GM03348 (cell line): ENCODE data around the gene FIGN.

ENCODE experiments used
- DNase-seq: peaks from one replicate; pipeline ENCODE4 v3.0.0; 2012; ENCODE audit warnings: low spot score

Gene FIGN

DNA sequence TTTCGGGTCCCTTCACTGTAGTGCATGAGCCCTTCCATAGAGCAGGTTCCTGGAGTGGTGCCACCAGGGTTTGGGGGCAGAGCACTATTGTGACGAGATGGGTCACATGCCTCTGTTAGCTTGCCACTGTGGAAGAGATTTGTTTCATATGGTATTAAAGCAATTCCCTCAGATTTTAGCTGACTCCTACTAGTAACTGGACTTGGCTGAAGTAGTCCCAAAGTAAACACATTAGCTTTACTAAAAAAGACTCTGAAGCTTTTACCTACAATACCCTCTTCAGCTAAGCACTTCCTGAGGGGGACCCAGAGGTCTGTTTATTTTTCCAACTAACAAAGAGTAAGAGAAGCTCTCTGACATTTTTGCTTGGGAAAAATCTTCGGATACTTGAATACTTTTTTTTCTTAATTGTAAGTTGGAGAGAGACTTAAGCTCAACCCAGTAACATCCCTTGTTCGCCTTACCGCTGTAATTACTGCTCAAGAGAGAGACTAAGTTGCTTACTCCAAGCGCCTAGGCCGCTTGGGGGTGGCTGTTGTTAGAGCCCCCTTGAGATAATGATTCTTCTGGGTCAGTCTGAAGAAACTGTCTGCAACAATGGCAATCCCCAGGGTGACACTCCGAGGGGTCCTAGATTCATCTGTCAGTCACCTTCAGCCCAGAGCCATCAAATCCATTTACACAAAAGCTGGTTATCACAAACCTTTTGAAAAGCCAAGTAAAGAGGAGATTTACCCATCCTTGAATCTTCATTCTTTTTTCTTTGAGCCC, 177.4 kb downstream of the FIGN start:
- DNase-seq = no peak

DNA sequence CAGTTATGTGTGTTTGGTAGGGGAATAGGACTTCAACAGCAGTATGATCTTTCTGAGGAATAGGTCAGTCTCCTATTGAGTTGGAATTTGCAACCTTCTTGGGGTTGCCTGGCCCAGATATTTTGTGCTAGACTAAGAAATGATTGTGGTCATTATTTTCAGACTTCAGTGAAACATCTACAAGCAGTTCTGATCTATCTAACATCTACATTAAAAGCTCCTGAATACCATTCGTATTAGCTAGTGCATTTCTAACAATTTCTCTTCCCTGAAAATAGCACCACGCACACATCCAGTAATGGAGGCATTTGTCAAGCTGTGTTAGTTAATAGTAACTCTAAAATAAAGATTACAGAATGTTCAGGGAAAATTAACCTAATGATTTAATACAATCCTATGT, 179.3 kb downstream of the FIGN start:
- DNase-seq = no peak

DNA sequence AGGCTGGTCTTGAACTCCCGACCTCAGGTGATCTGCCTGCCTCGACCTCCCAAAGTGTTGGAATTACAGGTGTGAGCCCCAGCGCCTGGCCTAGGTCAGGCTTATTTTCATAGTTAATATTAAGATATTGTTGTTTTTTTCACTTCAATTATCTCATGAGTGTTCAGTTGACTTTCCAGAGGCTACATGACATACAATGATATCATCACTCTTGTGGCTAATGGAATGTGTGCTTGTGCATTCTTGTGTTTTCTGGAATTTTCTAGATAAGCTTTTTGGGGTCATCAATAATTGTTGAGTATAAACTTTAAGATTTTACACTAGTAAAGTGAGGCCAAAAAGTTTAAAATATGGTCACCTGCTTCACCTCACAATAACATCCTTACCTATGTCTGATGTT, 180.9 kb downstream of the FIGN start:
- peak; percentile 10 for DNase-seq

DNA sequence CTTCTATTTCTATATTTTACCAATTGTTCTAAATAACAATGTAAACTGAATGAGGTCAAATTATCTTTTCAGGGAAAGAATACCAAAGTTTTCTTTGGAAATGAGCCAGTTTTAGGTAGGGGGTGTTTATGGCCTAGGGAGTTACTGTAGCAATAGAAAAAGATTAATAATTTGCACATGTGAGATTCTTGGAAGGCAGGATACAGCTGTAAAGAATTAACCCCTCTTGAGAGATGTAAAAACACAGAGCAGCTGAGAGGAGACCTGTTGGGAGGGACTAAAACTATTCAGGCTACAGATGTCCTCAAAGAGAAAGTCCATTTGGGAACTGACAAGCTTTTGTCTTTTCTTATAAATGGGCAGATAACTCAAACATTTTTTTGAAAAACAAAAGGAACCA, 182.2 kb downstream of the FIGN start:
- DNase-seq = no peak

DNA sequence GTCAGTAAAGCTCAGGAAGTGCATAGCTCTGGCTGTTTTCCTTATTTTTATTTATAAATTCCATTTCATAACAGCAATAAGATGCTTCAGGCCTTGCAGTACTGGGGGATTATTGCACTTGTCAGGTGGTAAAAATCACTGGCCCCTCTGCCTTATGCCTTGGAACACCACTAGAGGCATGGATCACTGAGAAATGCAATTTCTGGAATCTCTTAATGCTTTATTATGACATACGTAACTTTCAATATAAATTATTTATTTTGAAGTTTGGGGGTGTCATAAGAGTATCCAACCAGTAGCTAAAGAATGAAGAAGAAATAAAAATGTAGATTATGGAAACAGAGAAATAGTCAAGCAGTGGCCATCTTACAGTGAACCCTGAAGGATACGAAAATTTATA, 183.1 kb downstream of the FIGN start:
- DNase-seq = no peak

DNA sequence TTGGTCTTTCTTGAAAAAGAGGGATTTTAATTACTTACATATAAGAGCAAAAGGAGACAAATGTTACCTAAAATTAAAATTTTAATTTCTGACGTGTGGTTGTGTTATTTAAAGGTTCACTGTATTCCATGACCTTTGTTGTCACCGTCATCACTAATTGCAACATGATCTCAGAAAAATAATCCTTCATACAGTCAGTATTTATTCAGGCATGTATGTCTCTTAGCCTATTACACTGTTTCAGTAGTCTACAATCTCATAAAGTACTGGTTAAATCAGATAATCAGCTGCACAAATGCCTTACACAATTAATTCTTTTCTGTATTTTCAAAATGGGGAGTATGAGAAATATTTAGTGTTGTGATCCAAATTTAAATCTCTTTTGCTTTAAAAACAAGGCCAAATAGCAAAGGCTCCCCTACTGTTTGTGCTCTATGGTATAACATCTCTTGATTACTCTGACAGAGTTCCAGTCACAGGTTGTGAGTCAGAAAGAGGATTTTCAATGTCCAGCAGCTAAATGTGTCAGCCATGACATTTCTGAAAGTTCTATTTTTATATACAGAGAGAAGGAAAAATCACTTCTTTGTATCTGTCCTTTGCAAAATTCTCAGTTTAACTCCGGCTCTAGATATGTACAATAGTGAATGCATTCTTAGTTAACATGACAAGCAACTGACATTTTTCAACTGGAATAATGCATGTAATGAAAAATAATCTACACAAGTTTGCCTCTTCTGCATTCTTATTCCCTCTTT, 184.0 kb downstream of the FIGN start:
- peak; percentile 15 for DNase-seq

DNA sequence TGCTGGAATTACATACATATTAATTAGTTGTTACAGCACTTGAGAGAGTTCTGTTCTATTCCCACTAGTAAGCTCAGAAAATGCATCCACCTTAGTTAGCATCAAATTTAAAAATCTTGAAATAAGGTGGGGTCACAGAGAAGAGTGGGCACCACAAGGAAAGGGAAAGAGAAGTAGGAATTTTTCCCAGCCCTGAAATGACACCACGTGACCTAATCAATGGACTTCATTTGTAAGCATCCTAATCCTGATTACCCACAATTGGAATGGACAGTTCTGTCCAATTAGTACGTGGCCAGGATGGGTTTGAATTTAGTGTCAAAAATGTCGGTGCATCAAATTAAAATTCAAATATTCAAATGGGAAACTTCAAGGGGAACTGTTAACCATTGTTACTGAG, 186.8 kb downstream of the FIGN start:
- no peak for DNase-seq
